MM.1S (cell line): ENCODE measurements around the gene PALD1.

ENCODE experiments used
- DNase-seq: peaks from one replicate; pipeline ENCODE4 v3.0.0-alpha.2; 2015
- H2AFZ ChIP-seq: fragments of 300-600 bp; sonication (generic); 2 replicates; pipeline ENCODE4 v1.6.0; 2016; ENCODE audit warnings: antibody characterized with exemption, low read length
- H3F3A ChIP-seq: fragments of 300-600 bp; sonication (generic); 2 replicates; pipeline ENCODE4 v1.6.1; 2016; ENCODE audit warnings: mild to moderate bottlenecking, antibody characterized with exemption, low read length, moderate library complexity, mixed read lengths; ENCODE audit not compliant: insufficient read depth
- H3K27ac ChIP-seq: fragments of 300-600 bp; sonication (generic); 2 replicates; pipeline ENCODE4 v1.5.1; 2016; ENCODE audit warnings: mild to moderate bottlenecking, low read length
- H3K27me3 ChIP-seq: fragments of 300-600 bp; sonication (generic); replicated peaks from 2 replicates; pipeline ENCODE4 v1.6.0; 2016; ENCODE audit warnings: low read length; ENCODE audit not compliant: insufficient read depth
- H3K36me3 ChIP-seq: fragments of 300-600 bp; sonication (generic); replicated peaks from 2 replicates; pipeline ENCODE4 v1.6.1; 2016; ENCODE audit warnings: mild to moderate bottlenecking, low read length, mixed read lengths; ENCODE audit not compliant: insufficient read depth
- H3K4me1 ChIP-seq: fragments of 300-600 bp; sonication (generic); 2 replicates; pipeline ENCODE4 v1.6.1; 2016; ENCODE audit warnings: low read length, mixed read lengths
- H3K4me2 ChIP-seq: fragments of 300-600 bp; sonication (generic); 2 replicates; pipeline ENCODE4 v1.6.0; 2016; ENCODE audit warnings: low read depth, low read length
- H3K4me3 ChIP-seq: fragments of 300-600 bp; sonication (generic); 2 replicates; pipeline ENCODE4 v1.5.1; 2016; ENCODE audit warnings: low read length, mixed read lengths
- H3K79me2 ChIP-seq: fragments of 300-600 bp; sonication (generic); 2 replicates; pipeline ENCODE4 v1.6.1; 2016; ENCODE audit warnings: mixed run types, low read length, mixed read lengths
- H3K9ac ChIP-seq: fragments of 300-600 bp; sonication (generic); 2 replicates; pipeline ENCODE4 v1.6.1; 2016; ENCODE audit warnings: low read length, mixed read lengths
- H3K9me2 ChIP-seq: fragments of 300-600 bp; sonication (generic); replicated peaks from 2 replicates; pipeline ENCODE4 v1.6.1; 2016; ENCODE audit warnings: mild to moderate bottlenecking, low read length, mixed read lengths; ENCODE audit not compliant: insufficient read depth
- H3K9me3 ChIP-seq: fragments of 300-600 bp; sonication (generic); replicated peaks from 2 replicates; pipeline ENCODE4 v1.6.1; 2016; ENCODE audit warnings: mild to moderate bottlenecking, low read length, mixed read lengths; ENCODE audit not compliant: insufficient read depth
- H4K20me1 ChIP-seq: fragments of 300-600 bp; sonication (generic); 2 replicates; pipeline ENCODE4 v1.6.1; 2016; ENCODE audit warnings: mild to moderate bottlenecking, low read length, moderate library complexity, mixed read lengths; ENCODE audit not compliant: insufficient read depth
- CTCF ChIP-seq: fragments of 300-600 bp; sonication (generic); IDR thresholded peaks from 2 replicates; pipeline ENCODE4 v1.5.1; 2016; ENCODE audit warnings: antibody characterized with exemption, low read length, mixed read lengths
- EZH2 ChIP-seq: fragments of 300-600 bp; sonication (generic); optimal IDR thresholded peaks from 2 replicates; pipeline ENCODE3; 2017; ENCODE audit warnings: low read depth, mild to moderate bottlenecking, antibody characterized with exemption, low read length, mixed read lengths
- EZH2phosphoT487 ChIP-seq: fragments of 300-600 bp; sonication (generic); IDR thresholded peaks from 2 replicates; pipeline ENCODE4 v1.6.1; 2018; ENCODE audit warnings: antibody characterized with exemption, low read length

Gene PALD1

GRCh38 chr10:70542565-70542938, 64.0 kb downstream of the PALD1 start:
- H3K4me1 ChIP-seq, result peaks cover 18% of the 10 kb centered on the region
- 0 out of 2 replicates have a peak, but pooled peaks have one; percentile 4 for TF ChIP-seq CTCF
- no peak for TF ChIP-seq EZH2phosphoT487
- H3K9me3 ChIP-seq, result no peaks in the 10 kb centered on the region
- no peak overlapping the region for H3K4me2 ChIP-seq
- H3K79me2 ChIP-seq, result no peaks in the 10 kb centered on the region
- H2AFZ ChIP-seq, result no peak overlapping the region
- no peak overlapping the region for H3K9ac ChIP-seq
- no peaks in the 10 kb centered on the region for H3K9me2 ChIP-seq
- no peak overlapping the region for H3K4me3 ChIP-seq
- H3K27ac ChIP-seq, result no peak overlapping the region
- H3K27me3 ChIP-seq, result no peaks in the 10 kb centered on the region
- DNase-seq, result no peak
- no peaks in the 10 kb centered on the region; the same call in 1 of the 2 replicates for H3K36me3 ChIP-seq
- no peaks in the 10 kb centered on the region for H4K20me1 ChIP-seq
- H3F3A ChIP-seq, result no peaks in the 10 kb centered on the region

- no peak overlapping the region for H3K27ac ChIP-seq
- no peaks in the 10 kb centered on the region for H3K79me2 ChIP-seq
- H3K4me2 ChIP-seq, result no peak overlapping the region
- TF ChIP-seq CTCF (no peak), EZH2phosphoT487 (no peak), EZH2 (no peak)
- no peak overlapping the region for H3K4me3 ChIP-seq
- H3K27me3 ChIP-seq, result no peaks in the 10 kb centered on the region
- H4K20me1 ChIP-seq, result no peaks in the 10 kb centered on the region
- H3K4me1 ChIP-seq, result peaks cover 18% of the 10 kb centered on the region
- H3K9me3 ChIP-seq, result no peaks in the 10 kb centered on the region
- H3K9me2 ChIP-seq, result no peaks in the 10 kb centered on the region
- no peak overlapping the region for H3K9ac ChIP-seq
- H3F3A ChIP-seq, result peaks cover 5% of the 10 kb centered on the region; the same call in 1 of the 2 replicates
- DNase-seq, result no peak
- H3K36me3 ChIP-seq, result no peaks in the 10 kb centered on the region
- no peak overlapping the region for H2AFZ ChIP-seq
These were observed 65.3 kb downstream of the PALD1 start for GRCh38 chr10:70543911-70544310.

GRCh38 chr10:70544431-70545340, 66.1 kb downstream of the PALD1 start:
- H3K9me2 ChIP-seq, result no peaks in the 10 kb centered on the region
- H3K79me2 ChIP-seq, result no peaks in the 10 kb centered on the region
- no peaks in the 10 kb centered on the region for H3K27me3 ChIP-seq
- peaks cover 13% of the 10 kb centered on the region for H3K4me1 ChIP-seq
- no peak overlapping the region for H3K4me3 ChIP-seq
- TF ChIP-seq EZH2, result no peak
- TF ChIP-seq CTCF, result no peak
- TF ChIP-seq EZH2phosphoT487, result no peak
- H3K9ac ChIP-seq, result no peak overlapping the region
- no peak for DNase-seq
- no peak overlapping the region for H3K27ac ChIP-seq
- no peaks in the 10 kb centered on the region for H3K9me3 ChIP-seq
- no peak overlapping the region for H3K4me2 ChIP-seq
- peaks cover 5% of the 10 kb centered on the region; the same call in 1 of the 2 replicates for H3F3A ChIP-seq
- H3K36me3 ChIP-seq, result no peaks in the 10 kb centered on the region
- no peaks in the 10 kb centered on the region for H4K20me1 ChIP-seq
- no peak overlapping the region for H2AFZ ChIP-seq
